HG02970 (cell line): Measurements from ENCODE around the gene LY6G6F.

Source experiments
- ATAC-seq: cut with Tn5 transposase; IDR thresholded peaks from one replicate; pipeline ENCODE4 v1.9.1; 2021; ENCODE audit warnings: mild to moderate bottlenecking, moderate library complexity, moderate number of reproducible peaks; ENCODE audit not compliant: unreplicated experiment, low FRiP score

LY6G6F gene

DNA sequence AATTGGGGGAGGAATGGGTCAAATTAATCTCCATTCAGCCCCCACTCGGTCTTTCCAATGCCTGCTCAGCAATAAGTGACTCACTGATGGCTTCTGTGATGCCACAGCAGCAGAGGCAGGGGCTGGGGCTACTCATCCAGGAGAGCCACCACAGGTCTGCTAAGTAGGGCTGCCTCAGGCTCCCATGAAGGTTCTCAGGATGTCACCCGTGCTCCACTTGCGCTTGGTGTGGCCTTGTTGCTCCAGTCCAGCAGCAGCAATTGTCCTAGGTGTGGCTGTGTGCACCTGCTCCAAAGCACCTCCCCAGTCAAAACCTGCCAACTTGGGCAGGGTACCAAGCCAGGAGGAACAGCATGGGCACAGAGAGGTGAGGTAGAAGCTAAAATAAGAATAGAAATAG is 15.5 kb downstream of the LY6G6F start:
- ATAC-seq = no peak

DNA sequence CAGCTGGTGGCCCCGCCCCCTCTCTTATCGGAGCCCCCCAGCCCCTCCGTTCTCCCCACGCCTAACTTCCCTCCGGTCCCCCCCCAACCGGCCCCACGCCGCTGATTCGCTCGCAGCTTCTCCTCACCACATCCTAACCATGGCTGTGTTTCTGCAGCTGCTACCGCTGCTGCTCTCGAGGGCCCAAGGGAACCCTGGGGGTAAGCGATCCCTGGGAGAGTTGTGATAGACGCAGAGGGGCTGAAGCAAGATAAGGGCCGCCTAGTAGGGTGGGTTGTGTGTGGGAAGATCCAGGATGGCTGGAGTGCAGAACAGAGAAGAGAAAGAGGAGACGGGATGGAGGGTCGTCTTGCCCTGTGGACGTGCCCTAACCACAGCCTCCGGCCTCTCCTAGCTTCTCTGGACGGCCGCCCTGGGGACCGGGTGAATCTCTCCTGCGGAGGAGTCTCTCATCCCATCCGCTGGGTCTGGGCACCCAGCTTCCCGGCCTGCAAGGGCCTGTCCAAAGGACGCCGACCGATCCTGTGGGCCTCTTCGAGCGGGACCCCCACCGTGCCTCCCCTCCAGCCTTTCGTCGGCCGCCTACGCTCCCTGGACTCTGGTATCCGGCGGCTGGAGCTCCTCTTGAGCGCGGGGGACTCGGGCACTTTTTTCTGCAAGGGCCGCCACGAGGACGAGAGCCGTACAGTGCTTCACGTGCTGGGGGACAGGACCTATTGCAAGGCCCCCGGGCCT is 16.7 kb downstream of the LY6G6F start, which contains the start of gene MPIG6B:
MPIG6B (plus strand) TSS at position 129 of the 735 bp plus-strand sequence; CDS start at position 140, 11 bp downstream.
- ATAC-seq = no peak

DNA sequence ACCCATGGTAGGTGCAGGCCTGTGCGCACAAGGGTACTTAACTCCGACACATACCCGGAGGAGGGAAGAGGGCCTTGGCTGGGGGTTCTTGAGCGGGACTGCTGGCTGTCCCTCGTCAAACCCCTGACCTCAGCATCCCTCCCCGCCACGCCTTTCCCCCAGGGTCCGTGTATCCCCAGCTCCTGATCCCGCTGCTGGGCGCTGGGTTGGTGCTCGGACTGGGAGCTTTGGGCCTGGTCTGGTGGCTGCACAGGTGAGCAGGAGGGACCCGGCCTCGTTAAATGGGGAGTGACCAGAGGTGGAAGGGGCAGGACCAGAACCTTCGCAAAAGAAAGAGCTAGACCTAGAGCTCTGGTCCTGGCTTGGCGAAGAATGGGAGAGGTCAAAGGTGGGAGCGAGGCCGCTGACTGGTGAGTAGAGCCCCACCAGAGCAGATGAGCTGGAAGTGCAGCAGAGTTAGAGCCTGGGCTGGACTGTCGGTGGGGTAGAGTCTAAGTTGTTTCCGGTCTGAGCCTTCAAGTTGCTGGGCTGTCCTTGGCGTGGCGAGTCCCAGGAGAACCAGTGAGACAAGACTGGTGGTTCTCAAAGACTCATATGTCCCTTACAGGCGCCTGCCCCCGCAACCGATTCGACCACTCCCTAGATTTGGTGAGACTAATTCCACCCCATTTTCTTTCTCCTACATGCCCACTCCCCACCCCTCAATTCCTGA is 17.5 kb downstream of the LY6G6F start:
- no peak for ATAC-seq

DNA sequence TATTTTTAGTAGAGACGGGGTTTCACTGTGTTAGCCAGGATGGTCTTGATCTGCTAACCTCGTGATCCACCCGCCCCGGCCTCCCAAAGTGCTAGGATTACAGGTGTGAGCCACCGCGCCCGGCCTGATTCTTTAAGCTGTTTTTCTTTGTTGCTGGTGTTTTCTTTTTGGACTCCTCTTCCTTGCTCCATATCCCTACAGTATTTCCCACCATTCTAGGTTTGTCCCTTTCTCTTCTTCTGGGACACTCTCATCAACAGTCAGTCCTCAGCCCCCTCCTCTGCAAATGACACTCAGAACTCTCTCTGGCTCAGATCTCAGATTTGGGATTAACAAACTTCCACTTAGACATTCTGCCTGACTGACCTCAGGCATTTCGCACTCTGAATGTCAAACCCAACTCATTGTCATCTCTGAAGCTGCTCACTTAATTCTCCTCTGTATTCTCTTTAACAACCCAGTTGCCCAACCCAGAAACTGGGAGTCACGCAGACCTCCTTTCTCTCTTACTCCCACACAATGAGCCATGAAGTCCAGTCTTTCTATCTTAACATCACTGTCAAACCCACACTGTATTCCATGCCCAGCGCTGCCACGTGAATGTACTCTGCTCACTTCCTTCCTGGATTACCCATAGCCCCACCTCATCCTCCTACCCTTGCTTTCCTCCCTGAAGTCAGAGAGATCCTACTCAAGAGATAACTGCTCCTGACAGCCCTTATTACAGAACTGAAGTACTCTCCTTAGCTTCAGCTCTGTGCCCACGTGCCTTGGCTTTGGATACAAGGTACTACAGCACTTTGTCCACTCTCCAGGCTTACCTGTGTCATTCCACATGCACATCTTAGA is 19.1 kb downstream of the LY6G6F start:
- ATAC-seq = no peak

DNA sequence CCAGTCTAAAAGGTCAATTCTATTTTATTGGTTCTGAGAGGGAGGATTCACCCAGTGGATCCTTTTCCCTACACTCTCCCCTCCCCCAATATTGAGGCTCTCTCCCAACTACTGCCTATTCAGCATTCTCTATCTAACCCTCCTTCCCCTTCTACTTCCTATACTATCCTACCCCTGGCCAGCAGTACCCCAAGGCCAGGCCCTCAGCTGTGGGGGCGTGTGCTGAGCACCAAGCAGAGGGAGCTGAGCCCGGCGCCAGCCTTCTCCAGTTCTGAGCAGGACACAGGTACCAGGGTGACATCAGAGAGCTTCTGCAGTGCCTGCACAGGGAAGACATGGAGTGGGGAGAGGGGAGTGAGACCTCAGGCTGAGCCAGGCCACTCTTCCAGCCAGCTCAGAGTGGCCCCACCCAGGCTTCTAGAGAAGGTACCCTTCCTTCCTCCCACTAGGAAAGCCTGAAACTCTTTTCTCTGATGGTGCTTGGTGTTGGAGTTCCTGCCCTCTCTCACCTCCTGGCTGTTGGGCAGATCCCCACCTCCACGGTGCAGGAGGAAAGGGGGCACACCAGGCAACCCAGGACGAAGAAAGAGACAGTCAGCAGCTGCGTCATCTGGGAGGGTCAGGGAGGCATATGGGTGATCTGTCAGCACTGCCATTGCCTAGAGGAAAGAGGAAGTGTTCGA is 20.5 kb downstream of the LY6G6F start:
- ATAC-seq = no peak

DNA sequence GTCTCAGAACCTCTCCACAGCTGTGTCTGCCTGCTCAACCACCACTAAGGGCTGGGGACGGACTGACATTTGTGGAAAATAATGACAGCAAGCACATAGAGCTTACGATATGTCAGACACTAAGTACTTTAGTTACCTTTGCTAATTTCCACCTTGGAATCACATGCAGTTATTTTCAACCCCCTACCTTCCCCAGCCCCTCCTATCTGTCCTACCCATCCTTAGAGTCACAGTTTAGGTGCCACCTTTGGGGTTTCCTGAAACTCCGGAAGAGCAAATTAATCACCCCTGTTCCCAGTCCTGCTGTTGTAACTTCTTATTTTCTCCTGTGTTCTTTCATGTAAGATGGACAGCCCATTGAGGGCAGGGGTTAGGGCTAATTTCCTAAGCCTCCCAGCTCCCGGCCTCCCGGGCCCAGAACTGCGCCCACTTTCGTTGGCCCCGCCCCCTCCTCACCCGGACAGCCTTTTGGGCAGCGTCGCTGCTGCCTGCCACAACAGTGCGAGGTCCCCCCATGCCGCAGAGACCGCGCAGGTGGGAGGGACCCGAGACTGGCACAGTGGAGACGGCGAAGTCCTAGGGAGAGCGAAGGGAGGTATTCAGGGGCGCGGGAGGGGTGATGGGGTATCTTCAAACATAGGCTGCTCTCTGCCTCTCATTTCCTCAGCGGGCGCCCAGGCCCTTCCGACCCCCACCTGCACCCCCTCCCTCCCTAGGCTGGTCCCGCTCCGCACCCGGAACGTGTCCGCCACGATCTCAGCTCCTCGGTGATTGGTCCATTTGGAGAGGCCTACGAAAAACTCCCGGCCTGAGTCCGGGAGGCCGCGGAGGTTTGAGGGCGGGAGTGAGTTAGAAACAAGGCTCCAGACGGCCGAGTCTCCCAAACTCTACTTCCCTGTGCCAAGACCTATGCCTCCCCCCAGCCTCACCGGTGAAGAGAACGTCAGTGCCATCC is 21.3 kb downstream of the LY6G6F start:
- ATAC-seq = no peak

DNA sequence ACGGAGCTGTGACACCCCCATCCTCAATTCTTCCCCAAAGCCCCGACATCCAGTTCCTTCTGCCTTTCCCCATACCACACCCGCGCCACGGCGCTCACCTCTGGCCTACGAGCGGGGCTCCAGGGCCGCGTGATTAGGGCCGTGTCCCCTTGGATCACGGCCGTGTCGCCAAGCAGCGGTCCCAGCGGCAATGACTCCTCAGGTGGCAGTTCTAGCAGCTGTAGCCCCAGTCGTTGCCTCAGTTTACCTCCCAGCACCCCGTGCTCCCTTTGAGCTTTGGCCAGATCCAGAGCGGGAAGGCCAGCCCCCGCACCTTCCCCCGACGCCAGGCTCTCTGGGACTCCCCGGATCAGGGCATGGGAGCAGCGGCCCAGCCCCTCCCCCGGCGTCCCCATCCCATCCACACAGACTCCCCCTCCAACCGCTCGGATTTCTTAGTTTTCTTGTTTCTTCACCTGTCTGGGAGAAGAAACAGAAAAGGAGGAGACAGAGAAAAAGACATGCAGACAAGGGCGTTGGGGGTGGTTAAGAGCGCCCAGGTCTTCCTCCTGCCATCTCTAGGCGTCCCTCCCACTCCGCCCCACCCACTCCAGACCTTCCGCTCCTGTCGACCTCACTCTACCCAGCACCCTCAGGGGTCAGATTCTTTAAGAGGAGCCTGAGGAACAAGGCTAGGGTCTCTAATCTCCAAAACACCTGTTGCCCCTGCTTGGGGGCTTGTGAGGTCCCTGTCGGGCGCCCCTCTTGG is 22.3 kb downstream of the LY6G6F start, which contains the start of gene DDAH2:
DDAH2 (minus strand) TSS at position 533 of the 748 bp plus-strand sequence; CDS start at position 395, 138 bp downstream.
- ATAC-seq = no peak

DNA sequence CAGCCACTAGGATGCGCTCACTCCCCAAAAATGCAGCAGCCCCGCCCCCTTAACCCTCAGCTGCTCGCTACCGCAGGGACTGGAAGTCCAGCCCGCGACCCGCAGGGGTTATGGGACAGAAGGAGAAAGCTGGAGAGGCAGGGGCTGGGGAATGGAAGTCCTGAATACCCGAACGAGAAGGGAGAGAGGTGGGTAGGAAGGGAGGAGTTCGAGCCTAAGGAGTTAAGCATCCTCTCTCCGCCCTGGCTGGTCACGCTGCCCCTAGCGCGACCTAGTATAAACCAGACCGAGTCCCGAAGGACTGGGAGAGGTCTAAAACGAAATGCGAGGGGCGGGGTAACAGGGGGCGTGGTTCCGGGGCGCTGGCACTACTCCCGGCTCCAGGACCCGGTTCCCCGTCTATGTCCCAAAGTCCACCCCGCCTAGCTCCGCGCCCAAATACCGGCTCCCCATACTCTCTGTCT is 22.9 kb downstream of the LY6G6F start:
- peak; percentile 42 for ATAC-seq

DNA sequence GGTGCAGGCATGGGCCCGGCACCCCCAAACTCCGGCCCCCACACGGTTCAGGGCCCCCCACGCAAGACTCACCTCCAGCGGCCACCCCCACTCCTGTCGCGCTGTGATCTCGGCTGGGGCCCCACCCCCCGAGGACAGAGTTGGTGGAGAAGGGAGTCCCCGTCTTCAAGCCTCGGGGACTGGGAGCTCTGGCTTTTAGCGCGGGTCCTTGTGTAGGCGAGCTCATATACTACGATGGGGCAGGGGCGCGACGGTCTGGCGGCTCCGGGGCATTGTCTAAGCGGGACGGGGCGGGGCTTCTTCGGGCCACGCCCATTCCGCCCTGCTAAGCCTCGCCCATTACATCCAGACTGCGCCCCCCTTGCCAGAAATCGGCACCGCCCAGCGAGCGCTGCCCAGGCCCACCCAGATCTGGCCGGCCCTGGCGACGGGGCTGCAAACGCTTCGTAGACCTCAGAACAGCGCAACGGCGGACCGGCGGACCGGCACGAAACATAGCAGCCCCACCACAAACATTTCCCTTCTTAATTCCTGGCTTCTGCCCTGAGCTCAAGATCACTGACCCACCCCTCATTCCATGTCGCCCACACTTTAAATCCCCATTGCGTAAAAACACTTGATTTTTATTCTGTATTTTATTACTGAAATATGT is 23.4 kb downstream of the LY6G6F start:
- peak; percentile 38 for ATAC-seq

DNA sequence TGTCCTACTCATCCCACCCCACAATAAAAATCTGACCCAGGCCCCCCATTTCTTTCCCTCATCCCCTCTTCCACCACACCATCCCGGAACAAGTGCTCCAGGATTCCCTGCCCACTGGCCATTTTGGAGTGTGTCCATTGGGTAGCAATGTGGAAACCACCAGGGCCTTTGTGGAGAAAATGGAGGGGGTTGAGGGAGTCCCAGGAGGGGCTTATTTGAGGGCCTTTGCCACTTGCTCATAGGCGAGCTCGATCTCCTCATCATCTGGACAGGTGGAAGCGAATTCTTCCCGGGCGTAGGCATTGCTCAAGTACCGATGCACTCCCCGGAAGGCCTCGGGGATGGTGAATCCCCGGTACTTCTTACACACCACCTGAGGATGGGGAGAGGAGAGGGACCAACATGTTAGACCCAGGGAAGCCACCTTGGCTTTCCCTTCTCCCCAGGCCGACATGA is 24.0 kb downstream of the LY6G6F start:
- no peak for ATAC-seq

DNA sequence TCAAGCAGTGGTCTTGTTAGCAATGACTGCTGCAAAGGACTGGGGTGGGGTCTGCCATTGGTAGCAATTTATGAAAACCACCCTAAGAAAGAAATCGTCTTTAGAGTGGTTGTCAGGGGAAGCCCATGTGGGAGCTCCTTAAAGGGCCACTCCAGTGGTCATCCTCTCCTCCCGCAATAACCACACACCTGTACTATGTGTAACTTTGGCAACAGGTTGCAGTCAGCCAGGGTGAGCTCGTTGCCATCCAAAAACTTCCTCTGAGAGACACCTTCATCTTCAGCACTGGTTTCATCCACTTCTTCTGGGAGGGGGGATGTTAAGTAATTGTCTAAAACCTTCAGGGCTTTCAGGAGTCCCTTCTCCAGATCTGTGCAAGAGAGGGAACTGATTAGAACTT is 25.4 kb downstream of the LY6G6F start:
- no peak for ATAC-seq

DNA sequence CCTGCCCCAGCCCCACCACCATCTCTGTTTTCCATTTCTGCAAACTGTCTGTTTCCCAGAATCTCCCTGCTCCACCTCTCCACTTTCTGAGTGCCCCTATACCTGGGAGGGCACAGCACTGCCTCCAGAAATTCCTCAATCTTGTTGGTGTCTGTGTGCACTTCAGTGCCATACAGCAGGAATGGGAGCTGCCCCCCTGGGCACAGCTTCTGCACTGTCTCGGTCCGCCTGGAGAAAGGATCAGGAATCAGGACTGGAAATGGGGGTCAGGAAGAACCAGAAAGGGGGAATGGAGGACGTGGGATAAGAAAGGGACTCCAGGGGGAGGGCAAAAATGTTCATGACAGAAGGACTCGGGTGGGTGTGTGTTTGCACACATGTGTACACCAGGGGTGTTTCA is 27.1 kb downstream of the LY6G6F start:
- no peak for ATAC-seq

DNA sequence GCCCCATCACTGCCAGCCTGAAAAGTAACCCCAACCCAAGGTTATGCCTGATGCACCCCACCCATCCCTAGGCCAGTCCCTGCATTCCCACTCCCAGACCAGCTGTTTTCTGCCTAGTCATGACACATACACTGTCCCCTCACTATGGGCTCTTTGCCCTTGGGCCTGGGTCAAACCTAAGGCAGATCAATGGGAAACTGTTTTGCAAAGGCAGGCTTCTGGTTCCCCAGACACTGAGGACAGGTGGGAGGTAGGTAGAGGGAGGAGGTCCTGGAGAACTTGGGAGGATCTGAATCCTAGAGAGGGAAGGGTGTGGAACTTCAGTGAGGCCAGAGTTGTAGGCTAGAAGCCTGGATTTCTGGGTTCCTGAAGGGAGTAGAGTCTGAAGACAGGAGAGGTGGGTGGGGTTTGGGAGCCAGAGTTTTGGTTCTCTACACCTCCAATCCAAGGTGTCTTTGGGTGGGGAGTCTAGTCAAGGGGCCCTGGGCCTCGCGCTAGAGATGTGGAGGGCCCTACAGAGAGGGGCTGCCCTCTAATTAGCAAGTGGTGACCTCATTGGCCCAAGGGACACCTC is 27.7 kb downstream of the LY6G6F start:
- no peak for ATAC-seq

DNA sequence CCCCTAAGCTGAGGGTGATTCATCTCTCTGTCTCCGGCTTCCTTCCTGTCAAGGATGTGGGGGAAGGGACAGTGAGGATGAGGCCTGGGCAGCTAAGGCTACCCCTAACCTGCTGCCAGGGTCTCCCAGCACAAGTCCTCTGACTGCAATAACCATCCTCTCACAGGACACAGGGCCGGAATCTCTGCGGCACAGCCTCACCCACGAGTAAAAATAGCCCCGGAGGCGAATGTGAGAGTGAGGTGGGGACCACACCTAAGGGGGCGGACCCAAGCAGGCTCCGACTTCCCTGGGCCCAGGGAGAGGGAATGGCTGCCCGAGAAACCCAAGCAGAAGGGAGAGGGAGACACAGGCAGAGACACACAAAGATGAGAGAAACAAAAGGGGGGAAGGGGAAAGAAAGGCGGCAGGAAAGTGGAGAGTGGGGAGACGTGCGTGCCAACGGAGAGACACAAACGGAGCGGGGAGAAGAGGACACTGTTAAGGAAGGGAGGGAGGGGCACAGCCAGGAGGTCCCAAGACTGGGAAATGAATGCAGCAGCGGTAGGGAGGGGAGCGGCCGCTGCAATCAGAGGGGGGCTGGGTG is 28.2 kb downstream of the LY6G6F start:
- no peak for ATAC-seq

DNA sequence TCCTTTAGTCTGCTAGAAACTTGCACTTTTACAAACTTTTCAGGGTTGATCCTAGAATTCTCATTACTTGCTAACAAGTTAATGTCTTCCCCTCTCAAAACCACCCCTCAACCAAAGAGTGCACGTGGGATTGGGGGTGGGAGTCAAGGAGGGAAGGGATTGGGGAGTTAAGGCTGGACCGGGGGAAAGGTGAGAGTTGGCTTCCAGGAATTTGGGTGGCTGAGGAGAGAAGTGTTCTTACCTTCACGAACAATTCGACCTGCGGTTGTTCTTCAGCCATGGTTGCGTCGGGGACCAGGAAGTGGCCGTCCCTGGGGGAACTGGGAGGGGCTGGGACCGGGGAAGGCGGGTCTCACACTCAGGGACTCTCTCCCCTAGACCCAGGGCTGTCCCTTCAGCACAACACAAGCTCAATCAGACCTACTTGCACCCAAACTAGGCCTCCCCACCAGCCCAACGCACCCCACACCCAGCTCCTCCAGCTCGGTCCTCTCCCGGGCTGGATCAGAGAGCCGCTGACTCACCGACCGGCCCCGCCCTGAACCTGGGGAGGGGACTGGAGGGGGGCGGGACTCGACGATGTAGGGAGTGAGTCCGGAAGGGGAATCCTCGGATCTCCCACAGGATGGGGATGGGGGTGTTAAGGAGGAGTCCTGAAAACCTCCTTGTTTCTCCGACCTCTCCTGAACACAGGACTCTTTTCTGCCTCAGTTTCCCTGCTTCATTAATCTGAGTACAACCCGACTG is 29.5 kb downstream of the LY6G6F start, which contains the start of gene CLIC1:
CLIC1 (minus strand) TSS at position 510 of the 747 bp plus-strand sequence; CDS start at position 280, 230 bp downstream.
- ATAC-seq = no peak

DNA sequence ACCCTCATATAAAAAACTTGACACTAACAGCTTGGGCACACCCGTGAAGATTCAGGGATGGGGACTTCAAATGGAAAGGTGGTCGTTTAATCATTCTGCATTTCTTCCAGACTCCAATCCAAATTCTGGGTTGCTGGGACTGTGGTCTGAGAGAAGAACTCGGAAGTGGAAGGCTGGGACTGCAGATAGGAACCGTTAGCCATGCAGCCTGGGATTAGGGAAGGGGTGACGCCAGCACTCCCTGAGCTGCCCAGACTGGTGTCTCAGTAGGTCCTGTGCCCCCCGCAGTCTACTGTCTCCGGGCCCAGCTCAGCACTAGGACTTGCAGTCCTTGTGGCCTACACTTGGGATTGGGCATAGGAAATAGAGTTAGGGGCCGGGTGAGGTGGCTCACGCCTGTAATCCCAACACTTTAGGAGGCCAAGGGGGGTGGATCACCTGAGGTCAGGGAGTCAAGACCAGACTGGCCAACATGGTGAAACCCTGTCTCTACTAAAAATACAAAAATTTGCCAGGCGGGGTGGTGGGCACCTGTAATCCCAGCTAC is 30.2 kb downstream of the LY6G6F start:
- ATAC-seq = no peak
